K562 (cell line): ENCODE data around the gene ADAM10. TPM values are rescaled to one million over a fixed set of nuclear protein-coding genes. Genes with fewer than 3 reads are reported as not detected.

Experiments used
- ATAC-seq: fragments of 200-7000 bp; cut with Tn5 transposase; 3 replicates; pipeline ENCODE4 v1.9.1; 2020; ENCODE audit warnings: moderate library complexity
- BruUV-seq: library from RNA; stranded (reverse); fragments of 400-500 nt; replicated peaks from 2 replicates; lab custom pipeline; 2021; lab: Mats Ljungman, UMichigan
- CTCF ChIA-PET: fragments of 300-600 bp; formaldehyde crosslinking; extraction: SDS; loops from one replicate; lab custom pipeline; 2021; ENCODE audit warnings: low intra/inter-chr PET ratio; lab: Yijun Ruan, JAX
- POLR2A ChIA-PET: fragments of 300-600, 350-650 bp; sonication (Branson Sonifier 250); formaldehyde crosslinking; extraction: SDS; loops from one replicate; lab custom pipeline; 2021; ENCODE audit warnings: antibody characterized with exemption, inconsistent platforms; lab: Yijun Ruan, JAX
- DNase-seq, 4 experiments: peaks; one replicate each; pipeline versions ENCODE4 v3.0.0 to v3.0.0-alpha.2; 2011 to 2018; ENCODE audit warnings: low spot score in 3 of 4, mixed read lengths in 3 of 4; ENCODE audit errors: extremely low read depth in 1 of 4
- FAIRE-seq: peaks from 2 replicates; lab custom pipeline; 2011; peaks lifted over from hg19 to GRCh38; lab: Jason Lieb, UNC
- H2AFZ ChIP-seq: 2 replicates; pipeline ENCODE4 v1.6.0; 2011; ENCODE audit warnings: low read depth, low read length, control low read depth, inconsistent platforms
- H3K27ac ChIP-seq: fragments of 200-600 bp; 3 replicates; pipeline ENCODE4 v1.8.0; 2011; ENCODE audit warnings: low read depth, mild to moderate bottlenecking, control low read depth, inconsistent platforms, low read length, moderate library complexity, mixed read lengths; ENCODE audit errors: extremely low read depth
- H3K27me3 ChIP-seq, 2 experiments: fragments of 300-600 bp in 1 of 2; 2 replicates in 1 of 2; 3 replicates in 1 of 2; pipeline versions ENCODE4 v1.6.0 to v1.8.0; 2011; ENCODE audit warnings: inconsistent platforms in 2 of 2, low read length in 2 of 2, mild to moderate bottlenecking in 1 of 2, mixed read lengths in 1 of 2, moderate library complexity in 1 of 2; ENCODE audit not compliant: control insufficient read depth in 2 of 2, insufficient read depth in 2 of 2
- H3K36me3 ChIP-seq: fragments of 300-600 bp; 3 replicates; pipeline ENCODE4 v1.8.0; 2011; ENCODE audit warnings: mild to moderate bottlenecking, low read length, inconsistent platforms; ENCODE audit not compliant: control insufficient read depth, insufficient read depth
- H3K4me1 ChIP-seq, 2 experiments: fragments of 200-600 bp in 1 of 2; replicated peaks in 1 of 2; 2 replicates in 1 of 2; 3 replicates in 1 of 2; pipeline versions ENCODE4 v1.5.1 to v1.8.0; 2011; ENCODE audit warnings: inconsistent platforms in 2 of 2, low read length in 2 of 2, mild to moderate bottlenecking in 1 of 2, mixed read lengths in 1 of 2, moderate library complexity in 1 of 2; ENCODE audit not compliant: control insufficient read depth in 2 of 2, insufficient read depth in 2 of 2
- H3K4me2 ChIP-seq: 2 replicates; pipeline ENCODE4 v1.6.1; 2011; ENCODE audit warnings: low read length, control low read depth, inconsistent platforms, mixed read lengths; ENCODE audit not compliant: insufficient read depth
- H3K4me3 ChIP-seq: fragments of 200-600 bp; sonication (generic), shearing (Covaris generic); 2 replicates; pipeline ENCODE4 v1.5.1; 2016; ENCODE audit warnings: control low read depth, inconsistent platforms
- H3K79me2 ChIP-seq: fragments of 200-600 bp; 3 replicates; pipeline ENCODE4 v1.8.0; 2011; ENCODE audit warnings: low read length, inconsistent platforms; ENCODE audit not compliant: control insufficient read depth, insufficient read depth
- H3K9ac ChIP-seq, 2 experiments: 2 replicates each; pipeline versions ENCODE4 v1.6.0 to v1.6.1; 2011; ENCODE audit warnings: low read depth in 2 of 2, low read length in 2 of 2, control low read depth in 1 of 2, inconsistent platforms in 1 of 2, mild to moderate bottlenecking in 1 of 2, mixed read lengths in 1 of 2; ENCODE audit not compliant: insufficient read depth in 1 of 2
- H3K9me1 ChIP-seq: one replicate; pipeline ENCODE4 v1.6.0; 2011; ENCODE audit warnings: inconsistent platforms, mild to moderate bottlenecking, low read length, moderate library complexity; ENCODE audit not compliant: control insufficient read depth, insufficient read depth
- H3K9me3 ChIP-seq: replicated peaks from 2 replicates; pipeline ENCODE4 v1.5.1; 2011; ENCODE audit warnings: low read depth, low read length, inconsistent platforms; ENCODE audit not compliant: control insufficient read depth, insufficient read depth
- H4K20me1 ChIP-seq: replicated peaks from 2 replicates; pipeline ENCODE4 v1.6.1; 2011; ENCODE audit warnings: low read length, inconsistent platforms, mixed read lengths; ENCODE audit not compliant: control insufficient read depth, insufficient read depth
- CEBPB ChIP-seq: fragments of 450-650 bp; IDR thresholded peaks from 2 replicates; pipeline ENCODE4 v1.6.1; 2016; ENCODE audit warnings: missing genetic modification characterization, missing compliant biosample characterization
- CEBPG ChIP-seq, 3 experiments: fragments of 200-800 bp in 1 of 3; sonication (Bioruptor generic) in 1 of 3; sonication (generic) in 1 of 3; formaldehyde crosslinking in 1 of 3; IDR thresholded peaks in 2 of 3; conservative IDR thresholded peaks in 1 of 3; 2 replicates each; pipeline versions ENCODE4 v1.6.1 to v1.8.0; 2016 to 2022; ENCODE audit warnings: missing compliant biosample characterization in 2 of 3, missing genetic modification characterization in 2 of 3, mild to moderate bottlenecking in 1 of 3, missing genetic modification reagents in 1 of 3
- FOSL1 ChIP-seq: fragments of 200-800 bp; sonication (Bioruptor generic); conservative IDR thresholded peaks from 2 replicates; pipeline ENCODE4 v1.6.1; 2016; ENCODE audit warnings: missing genetic modification characterization, missing compliant biosample characterization
- FOXM1 ChIP-seq, 2 experiments: fragments of 450-650 bp in 1 of 2; sonication (generic) in 1 of 2; formaldehyde crosslinking in 1 of 2; IDR thresholded peaks; 2 replicates each; pipeline versions ENCODE4 v1.6.1 to v1.9.0; 2017 to 2022; ENCODE audit warnings: low read depth in 2 of 2, mild to moderate bottlenecking in 2 of 2, missing genetic modification reagents in 1 of 2, moderate library complexity in 1 of 2
- MYBL2 ChIP-seq, 2 experiments: fragments of 450-650 bp in 1 of 2; sonication (generic) in 1 of 2; formaldehyde crosslinking in 1 of 2; IDR thresholded peaks; 2 replicates each; pipeline versions ENCODE4 v1.6.1 to v1.8.1; 2017 to 2022; ENCODE audit warnings: borderline replicate concordance in 1 of 2, inconsistent platforms in 1 of 2, low read depth in 1 of 2, mild to moderate bottlenecking in 1 of 2, missing genetic modification reagents in 1 of 2, moderate library complexity in 1 of 2
- NR2C1 ChIP-seq, 2 experiments: fragments of 450-650 bp; IDR thresholded peaks; 2 replicates each; pipeline ENCODE4 v1.6.1; 2017; ENCODE audit warnings: mild to moderate bottlenecking in 2 of 2, antibody characterized with exemption in 1 of 2, inconsistent platforms in 1 of 2, missing compliant biosample characterization in 1 of 2, missing genetic modification characterization in 1 of 2
- POU5F1 ChIP-seq: fragments of 150-350 bp; IDR thresholded peaks from 2 replicates; pipeline ENCODE4 v1.6.1; 2014; ENCODE audit warnings: borderline replicate concordance, low read length, low read depth, mild to moderate bottlenecking; ENCODE audit not compliant: partially characterized antibody
- RBM17 ChIP-seq: fragments of 200-400 bp; formaldehyde crosslinking; IDR thresholded peaks from 2 replicates; pipeline ENCODE4 v1.6.1; 2017; ENCODE audit warnings: low read depth, mild to moderate bottlenecking, low read length, borderline replicate concordance
- WGBS: fragments of 100-300 bp; shearing (Covaris generic); methylation state at CpG from one replicate; pipeline ENCODE4 v1.1.6; 2016; ENCODE audit warnings: low coverage, mixed read lengths; ENCODE audit not compliant: insufficient coverage; ENCODE audit errors: missing lambda C conversion rate; 5-methylcytosine and 5-hydroxymethylcytosine counted together
- in situ Hi-C: fragments of 300-500 bp; cut with MboI; formaldehyde crosslinking; loops from 4 replicates; pipeline ENCODE4 v1.15.0; 2018; ENCODE audit warnings: inconsistent platforms, mixed read lengths
- intact Hi-C: fragments of 100-400 bp; cut with micrococcal nuclease; formaldehyde crosslinking; loops from 2 replicates; pipeline ENCODE4 v1.14.2; 2022
- polyA plus RNA-seq, 8 experiments: library from polyadenylated mRNA; depleted of rRNA in 4 of 8; stranded (reverse) in 5 of 8; unstranded in 3 of 8; fragments of >200 nt; fragmentation: Nextera tagmentation in 2 of 8; fragmentation: Illumina TruSeq in 1 of 8; extraction: Ambion mirVana in 2 of 8; extraction: Trizol in 1 of 8; gene quantifications; 2 replicates each; pipeline versions ENCODE4 v1.2.1 to v1.2.3, GENCODE V29; 2011 to 2014; ENCODE audit warnings: inconsistent platforms in 1 of 8, missing spikeins in 1 of 8
- total RNA-seq, 7 experiments: library from RNA; depleted of rRNA in 6 of 7; stranded (reverse); fragments of >200 nt in 6 of 7; fragmentation: Illumina TruSeq in 2 of 7; extraction: Trizol in 2 of 7; gene quantifications; 2 replicates each; pipeline versions ENCODE4 v1.2.1 to v1.2.3, GENCODE V29; 2011 to 2021; ENCODE audit warnings: low replicate concordance in 1 of 7
- TF ChIP-seq, protein P1 (sequence below), 2 experiments: fragments of 450-650 bp in 1 of 2; sonication (generic) in 1 of 2; formaldehyde crosslinking in 1 of 2; IDR thresholded peaks in 1 of 2; conservative IDR thresholded peaks in 1 of 2; 2 replicates each; pipeline versions ENCODE4 v1.6.1 to v1.8.1; 2016 to 2023; ENCODE audit warnings: mild to moderate bottlenecking in 2 of 2, moderate library complexity in 2 of 2, inconsistent platforms in 1 of 2, missing genetic modification reagents in 1 of 2
- TF ChIP-seq, protein P2 (sequence below): fragments of 250-450 bp; sonication (Bioruptor Pico); IDR thresholded peaks from 2 replicates; pipeline ENCODE4 v1.9.0; 2021; ENCODE audit warnings: mild to moderate bottlenecking

Gene ADAM10
- total and polyA plus RNA-seq, 9 of the 15 experiments (the other 6 are each of a cell fraction or from before 2014, with no cell fraction given): 11.9 to 152 (median 57.3) TPM

DNA sequence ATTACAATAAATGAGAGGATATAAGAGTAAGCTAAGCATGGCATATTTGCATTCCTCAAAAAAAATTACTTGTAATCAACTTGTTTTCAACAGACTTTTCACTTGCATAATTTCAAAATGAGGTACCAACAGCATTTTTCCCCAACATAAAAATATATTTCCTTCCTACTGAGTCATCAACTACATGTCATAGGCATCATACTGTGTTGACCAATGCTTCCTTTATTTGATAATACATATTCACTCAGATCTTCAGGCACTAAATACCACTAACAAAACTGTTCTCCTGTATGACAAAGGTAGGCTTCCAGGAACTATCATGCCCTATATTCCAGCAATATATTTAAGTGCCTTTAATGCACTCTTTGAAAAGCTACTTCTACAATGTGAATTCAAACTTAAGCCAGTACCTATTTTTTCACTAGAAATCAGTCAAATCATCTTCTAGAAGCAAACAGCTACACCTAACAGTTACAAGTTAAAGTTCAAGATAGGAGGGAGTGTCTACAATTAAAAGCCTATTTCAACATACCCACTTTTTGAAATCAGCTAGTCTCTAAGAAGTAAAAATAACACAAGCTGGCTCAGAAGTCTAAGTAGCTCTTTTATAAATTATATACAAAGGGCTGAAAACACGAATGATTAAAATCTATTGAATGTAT lies 11.3 kb downstream of the ADAM10 start:
- H2AFZ ChIP-seq: no peak overlapping the region
- intact Hi-C loops (no loop called here), in situ Hi-C loops (no loop called here)
- no peaks in the 10 kb centered on the region for H3K9me3 ChIP-seq
- 0 out of 3 replicates have a peak overlapping the region, but pooled peaks have one; percentile 7 for H3K27ac ChIP-seq
- H3K79me2 ChIP-seq: peaks cover 96% of the 10 kb centered on the region
- no peak overlapping the region for H3K9ac ChIP-seq
- peak; percentile 11 for FAIRE-seq
- peaks cover 26% of the 10 kb centered on the region for H4K20me1 ChIP-seq
- BruUV-seq: no TSS peak
- no peak overlapping the region for H3K4me3 ChIP-seq
- H3K36me3 ChIP-seq: peaks cover 5% of the 10 kb centered on the region
- peaks cover 0 to 22% of the 10 kb centered on the region in 2 experiments; a peak in 4 of 5 replicates for H3K4me1 ChIP-seq
- WGBS: 44% methylated on average over 1 of the region's 1 CpG
- ATAC-seq: no peak
- no peak for DNase-seq
- TF ChIP-seq, protein P1, sequence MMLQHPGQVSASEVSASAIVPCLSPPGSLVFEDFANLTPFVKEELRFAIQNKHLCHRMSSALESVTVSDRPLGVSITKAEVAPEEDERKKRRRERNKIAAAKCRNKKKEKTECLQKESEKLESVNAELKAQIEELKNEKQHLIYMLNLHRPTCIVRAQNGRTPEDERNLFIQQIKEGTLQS (IDR thresholded peaks at IDR 0.05): peak; percentile 52; the same call in 1 of the 2 replicates
- TF ChIP-seq, protein P1 (CRISPR knock-in tag; conservative IDR thresholded peaks at IDR 0.05): no peak
- TF ChIP-seq NR2C1 (IDR thresholded peaks at IDR 0.05) (peak; percentile 48; the same call in 1 of the 2 replicates), NR2C1 (tag; IDR thresholded peaks at IDR 0.05) (no peak; the same call in 1 of the 2 replicates), FOSL1 (tag) (peak; percentile 49), FOXM1 (IDR thresholded peaks at IDR 0.05; ENCODE audit: low read depth) (0 out of 2 replicates have a peak, but pooled peaks have one; percentile 41), FOXM1 (CRISPR knock-in tag; IDR thresholded peaks at IDR 0.05; ENCODE audit: low read depth) (no peak), POU5F1 (no peak), RBM17 (no peak), MYBL2 (IDR thresholded peaks at IDR 0.05; ENCODE audit: low read depth) (peak; percentile 74), MYBL2 (CRISPR knock-in tag; IDR thresholded peaks at IDR 0.05; ENCODE audit: borderline replicate concordance) (no peak), CEBPG (CRISPR knock-in tag; IDR thresholded peaks at IDR 0.05) (no peak), CEBPG (tag; conservative IDR thresholded peaks at IDR 0.05 in 1 of 2, IDR thresholded peaks at IDR 0.05 in 1 of 2) (peak in 1 of 2 experiments; percentile 24; a peak in 1 of 4 replicates), CEBPB (tag) (peak; percentile 60)
- TF ChIP-seq, protein P2, sequence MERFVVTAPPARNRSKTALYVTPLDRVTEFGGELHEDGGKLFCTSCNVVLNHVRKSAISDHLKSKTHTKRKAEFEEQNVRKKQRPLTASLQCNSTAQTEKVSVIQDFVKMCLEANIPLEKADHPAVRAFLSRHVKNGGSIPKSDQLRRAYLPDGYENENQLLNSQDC: no peak
- H3K9me1 ChIP-seq: no peaks in the 10 kb centered on the region
- H3K4me2 ChIP-seq: no peak overlapping the region
- POLR2A ChIA-PET: interaction anchor here (0.6 to 1.3 kb wide), 4 partner anchors 8 to 68 kb away, joined by 3 to 7 read pairs (median 4); no protein-coding TSS in a partner anchor
- no peaks in the 10 kb centered on the region for H3K27me3 ChIP-seq
- CTCF ChIA-PET: no interaction called here
